ENCODE results near the gene FBXO36. TPM values are rescaled to one million over a fixed set of nuclear protein-coding genes. Genes with fewer than 3 reads are reported as not detected.

Gene FBXO36
- total and polyA plus RNA-seq, 2 of the 8 experiments (the other 6 are each of a cell fraction or from before 2014, with no cell fraction given): 3.4 TPM

GRCh38 chr2:229920011-229920641 lies 2.2 kb upstream of the FBXO36 start:
- H4K8ac ChIP-seq (ENCODE audit: extremely low read depth, insufficient read depth, low read length): no peak overlapping the region
- H3K4me1 ChIP-seq (replicated peaks in 1 of 4; ENCODE audit: control insufficient read depth in 3 of 4, insufficient read depth in 4 of 4, low read length in 3 of 4): peaks cover 0 to 6% (median 2%) of the 10 kb centered on the region in 4 experiments; a peak in 1 of 7 replicates
- peak overlapping the region in 2 of 4 experiments; percentile 27 to 75; a peak in 4 of 7 replicates for H3K9ac ChIP-seq (replicated peaks in 1 of 4; ENCODE audit: extremely low read depth in 1 of 4, low read depth in 3 of 4, low read length in 3 of 4)
- peaks cover 8% of the 10 kb centered on the region; the same call in 1 of the 2 replicates for H3K23me2 ChIP-seq (ENCODE audit: low read depth, low read length)
- H2BK120ac ChIP-seq (replicated peaks; ENCODE audit: low read depth, low read length): no peak overlapping the region
- H3K79me2 ChIP-seq (ENCODE audit: control insufficient read depth in 1 of 2, insufficient read depth in 2 of 2, low read length in 2 of 2): peaks cover 23 to 66% of the 10 kb centered on the region in 2 experiments
- DNase-seq (ENCODE audit: low read depth in 1 of 2, low spot score in 2 of 2) (no peak), FAIRE-seq (no peak)
- H3K27ac ChIP-seq (ENCODE audit: low read depth, low read length): no peak overlapping the region
- POLR2A ChIA-PET (ENCODE audit: partially characterized antibody): interaction anchor here (0.7 kb wide), 1 partner anchor 9 kb away, joined by 3 read pairs; no protein-coding TSS in a partner anchor
- no peak overlapping the region for H3K23ac ChIP-seq (ENCODE audit: insufficient read length)
- H3K18ac ChIP-seq (ENCODE audit: extremely low read depth, low read length): no peak overlapping the region
- H3K36me3 ChIP-seq (ENCODE audit: control insufficient read depth in 2 of 4, insufficient read depth in 4 of 4, low read length in 3 of 4): peaks cover 0 to 4% (median 0%) of the 10 kb centered on the region in 4 experiments; a peak in 1 of 8 replicates
- H2BK5ac ChIP-seq (ENCODE audit: low read depth, low read length): no peak overlapping the region
- H2AFZ ChIP-seq (ENCODE audit: low read length): no peak overlapping the region
- H2BK20ac ChIP-seq (ENCODE audit: low read length): no peak overlapping the region
- H2BK15ac ChIP-seq (ENCODE audit: low read length): no peak overlapping the region
- no peak overlapping the region for H3K4ac ChIP-seq (replicated peaks; ENCODE audit: insufficient read length, low read depth, low read length)
- no peaks in the 10 kb centered on the region for H3K79me1 ChIP-seq (ENCODE audit: low read depth, low read length)
- H2AK5ac ChIP-seq (ENCODE audit: low read depth, low read length): no peak overlapping the region
- H3K4me2 ChIP-seq (ENCODE audit: insufficient read depth in 1 of 2, low read depth in 2 of 2, low read length in 2 of 2): peak overlapping the region; percentile 89 to 93
- no peak for TF ChIP-seq SP2 (IDR thresholded peaks at IDR 0.05; ENCODE audit: low read length)
- H3K9me3 ChIP-seq (ENCODE audit: insufficient read depth in 2 of 2, low read depth in 1 of 2, low read length in 1 of 2): no peaks in the 10 kb centered on the region
- H3K14ac ChIP-seq (ENCODE audit: insufficient read length): no peak overlapping the region
- H2BK12ac ChIP-seq (ENCODE audit: low read depth, low read length): no peak overlapping the region
- H3K56ac ChIP-seq (replicated peaks; ENCODE audit: insufficient read length, low read depth, low read length): no peak overlapping the region
- peaks cover 5 to 7% of the 10 kb centered on the region in 2 experiments for H4K20me1 ChIP-seq (replicated peaks in 1 of 2; ENCODE audit: control insufficient read depth in 1 of 2, insufficient read depth in 2 of 2, low read length in 2 of 2)
- WGBS, 2 experiments (ENCODE audit: extremely low coverage in 1 of 2, insufficient coverage in 1 of 2, insufficient read length in 1 of 2, insufficient replicate concordance in 2 of 2, low coverage in 1 of 2, low lambda C conversion rate in 2 of 2, missing lambda C conversion rate in 1 of 2): 38% methylated on average over 19 of the region's 20 CpGs; no CpG with 5 or more reads in 1 of the 2 experiments
- H3K27me3 ChIP-seq (replicated peaks in 1 of 4; ENCODE audit: control insufficient read depth in 3 of 4, extremely low read depth in 1 of 4, insufficient read depth in 3 of 4, low read length in 3 of 4): no peaks in the 10 kb centered on the region
- H3K4me3 ChIP-seq (ENCODE audit: extremely low read depth in 1 of 4, insufficient read depth in 2 of 4, low read depth in 3 of 4, low read length in 4 of 4): peak overlapping the region; percentile 77 to 100 (median 84)
- no peak overlapping the region for H4K91ac ChIP-seq (replicated peaks; ENCODE audit: insufficient read length, low read length)
- CTCF ChIA-PET (ENCODE audit: partially characterized antibody): interaction anchor here (0.7 to 1.2 kb wide), 5 partner anchors 9 to 140 kb away, joined by 3 to 7 read pairs (median 4); no protein-coding TSS in a partner anchor
- no peak overlapping the region for H4K5ac ChIP-seq (ENCODE audit: insufficient read length, low read depth, low read length)
